ENCODE results near the gene RPL36AL. TPM values are rescaled to one million over a fixed set of nuclear protein-coding genes. Genes with fewer than 3 reads are reported as not detected.

Gene RPL36AL
- total RNA-seq, 1 experiment from 2014 or later, result 207 TPM

GRCh38 chr14:49622022-49622607 is 1.7 kb upstream of the RPL36AL start:
- Histone ChIP-seq H3K56ac (ENCODE audit: insufficient read length, low read depth, low read length) (no peak overlapping the region), H3T11ph (ENCODE audit: low read length) (no peak overlapping the region), H3K9ac (ENCODE audit: extremely low read depth, insufficient read length, low read length) (peak overlapping the region; percentile 35), H3K9me3 (ENCODE audit: control insufficient read depth, low read depth, low read length) (no peaks in the 10 kb centered on the region), H2BK12ac (ENCODE audit: insufficient read length, low read depth, low read length) (no peak overlapping the region), H4K5ac (ENCODE audit: insufficient read length, low read depth, low read length) (no peak overlapping the region), H3K23me2 (ENCODE audit: insufficient read length, low read depth, low read length, poor library complexity, severe bottlenecking) (peaks cover 12% of the 10 kb centered on the region), H2AFZ (ENCODE audit: low read length) (no peak overlapping the region), H3K79me1 (ENCODE audit: insufficient read depth, low read depth, low read length, poor library complexity, severe bottlenecking) (no peaks in the 10 kb centered on the region), H2AK5ac (ENCODE audit: insufficient read length, low read length) (no peak overlapping the region), H4K8ac (replicated peaks; ENCODE audit: insufficient read length, low read depth, low read length) (no peak overlapping the region), H3K23ac (ENCODE audit: insufficient read length, low read depth, low read length) (no peak overlapping the region), H3K4me1 (ENCODE audit: insufficient read depth, low read length) (peaks cover 4% of the 10 kb centered on the region; the same call in 1 of the 2 replicates), H4K20me1 (ENCODE audit: control insufficient read depth, insufficient read depth, insufficient read length) (no peaks in the 10 kb centered on the region), H4K91ac (ENCODE audit: insufficient read length, low read depth, low read length) (no peak overlapping the region), H3K27ac (ENCODE audit: insufficient read length, low read depth, low read length) (no peak overlapping the region), H3K4ac (ENCODE audit: low read depth, low read length) (no peak overlapping the region), H2BK20ac (ENCODE audit: low read depth, low read length, poor library complexity, severe bottlenecking) (no peak overlapping the region), H3K79me2 (ENCODE audit: insufficient read depth, low read length) (peaks cover 12% of the 10 kb centered on the region; the same call in 1 of the 2 replicates), H3K27me3 (ENCODE audit: insufficient read depth, low read length) (no peaks in the 10 kb centered on the region), H2BK5ac (ENCODE audit: insufficient read length, low read length) (no peak overlapping the region), H2BK15ac (ENCODE audit: low read depth, low read length) (no peak overlapping the region), H3K4me2 (ENCODE audit: insufficient read depth, insufficient read length, low read length) (peak overlapping the region; percentile 95), H3K14ac (ENCODE audit: insufficient read depth, low read length) (no peak overlapping the region), H2BK120ac (ENCODE audit: low read depth, low read length, poor library complexity, severe bottlenecking) (no peak overlapping the region), H3K18ac (ENCODE audit: insufficient read length, low read depth, low read length) (no peak overlapping the region)
- Mint-ChIP-seq H3K9me3 (no peaks in the 10 kb centered on the region; a peak in 1 of 5 replicates), H3K4me3 (peak overlapping the region; percentile 99), H3K27me3 (ENCODE audit: low read depth) (no peaks in the 10 kb centered on the region), H3K36me3 (ENCODE audit: insufficient read depth in 1 of 3, low read depth in 3 of 3) (peaks cover 12 to 45% (median 21%) of the 10 kb centered on the region in 3 experiments), H3K27ac (no peak overlapping the region), H3K4me1 (peaks cover 20 to 23% of the 10 kb centered on the region in 2 experiments)
- no CpG with 5 or more reads among the region's 3 CpGs for WGBS (ENCODE audit: extremely low coverage, insufficient read length, low lambda C conversion rate)
- no peak for TF ChIP-seq CTCF (conservative IDR thresholded peaks at IDR 0.05)
- DNase-seq, result no peak
